SKM-1 (cell line): ENCODE data around the gene PSD2.

Experiments used
- DNase-seq: peaks from one replicate; lab custom pipeline; 2025; ENCODE audit not compliant: unreplicated experiment; lab: John Stamatoyannopoulos, UW

PSD2 gene

DNA sequence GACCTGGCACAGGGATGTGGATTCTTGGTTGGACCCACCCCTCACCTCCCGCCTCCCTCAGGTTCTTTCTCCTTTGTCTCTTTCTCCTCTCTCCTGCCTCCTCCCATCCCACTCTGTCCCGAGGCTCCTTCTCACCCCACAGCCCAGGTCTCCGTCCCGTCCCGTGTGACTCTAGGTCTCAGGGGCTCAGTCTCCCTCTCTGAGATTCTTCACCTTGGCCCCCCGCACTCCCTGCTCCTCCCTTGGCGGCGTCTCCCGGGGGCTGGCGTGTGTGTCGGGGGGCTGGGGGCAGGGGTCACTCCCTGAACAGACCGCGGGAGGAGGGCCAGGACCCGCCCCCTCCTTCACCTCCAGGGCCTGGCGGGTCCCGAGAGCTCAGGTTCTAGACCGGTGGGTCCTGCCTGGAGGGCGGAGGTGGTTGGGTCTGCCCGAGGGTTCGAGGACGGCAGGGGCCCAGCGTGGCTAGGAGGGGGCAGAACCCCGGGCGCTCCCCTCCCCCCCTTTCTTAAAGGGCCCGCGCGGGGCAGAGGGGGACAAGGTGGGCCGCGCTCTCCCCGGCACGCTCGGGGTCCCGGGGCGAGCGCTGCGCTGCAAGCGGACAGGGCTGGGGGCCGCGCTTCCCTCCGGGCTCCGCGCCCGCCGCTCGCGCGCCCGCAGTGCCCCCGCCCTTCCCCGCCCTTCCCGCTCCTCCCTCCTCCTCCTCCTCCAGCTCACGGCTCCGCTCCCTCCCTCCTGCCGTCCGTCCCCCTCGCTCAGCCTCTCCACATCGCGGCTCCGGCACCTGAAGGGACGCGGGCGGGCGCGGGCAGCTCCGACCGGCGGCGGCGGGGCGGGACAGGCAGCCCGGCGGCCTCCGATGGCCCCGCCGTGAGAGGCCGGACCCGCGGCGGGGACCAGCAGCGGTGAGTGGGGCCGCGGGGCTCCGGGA lies at the start of gene PSD2:
Gene PSD2, plus strand, starts transcription at position 735 of the 928 bp plus-strand sequence. CDS start 13,633 bp downstream, outside the sequence.
- no peak for DNase-seq

DNA sequence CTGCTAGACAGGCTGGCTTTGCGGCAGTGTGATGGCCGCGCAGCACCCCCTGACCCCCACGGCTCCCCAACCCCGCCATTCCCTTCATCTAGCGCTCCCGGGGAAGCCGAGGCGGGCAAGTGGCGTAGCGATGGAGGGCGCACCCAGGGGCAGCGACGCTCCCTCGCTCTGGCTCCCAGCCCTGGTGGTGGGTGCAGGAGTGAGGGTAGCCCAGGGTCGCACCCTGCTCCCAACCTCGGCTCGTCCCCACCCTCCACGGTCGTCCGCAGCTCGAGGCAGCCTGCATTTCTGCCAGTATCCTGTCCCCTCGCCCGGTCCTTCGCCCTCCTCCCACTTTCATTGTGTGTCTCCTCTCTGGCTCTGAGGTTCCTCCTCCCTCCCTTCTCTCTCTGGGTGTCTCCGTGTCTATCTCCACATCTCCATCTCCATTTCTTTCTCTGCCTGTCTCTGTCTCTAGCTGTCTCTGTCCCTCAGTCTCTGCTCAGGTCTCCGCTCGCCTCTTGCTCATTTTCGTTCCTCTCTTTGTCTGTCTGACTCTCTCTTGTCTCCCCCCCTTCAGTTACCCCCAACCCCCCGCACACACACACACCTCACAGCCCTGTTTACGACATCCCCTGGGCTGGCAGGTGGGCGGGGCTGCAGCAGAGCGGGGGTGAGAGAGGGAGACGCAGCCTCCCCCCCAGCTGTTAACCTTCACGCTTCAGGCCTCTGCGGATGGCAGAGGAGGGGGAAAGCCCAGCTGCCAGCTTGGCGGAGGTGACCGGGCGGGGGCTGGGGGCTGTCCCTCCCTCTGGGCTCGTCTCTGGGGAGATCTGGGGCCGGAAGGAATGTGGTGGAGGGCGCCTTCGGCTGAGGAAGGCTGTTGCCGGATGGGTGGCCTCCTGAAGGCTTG lies 48.7 kb upstream of the PSD2 start:
- DNase-seq = no peak

DNA sequence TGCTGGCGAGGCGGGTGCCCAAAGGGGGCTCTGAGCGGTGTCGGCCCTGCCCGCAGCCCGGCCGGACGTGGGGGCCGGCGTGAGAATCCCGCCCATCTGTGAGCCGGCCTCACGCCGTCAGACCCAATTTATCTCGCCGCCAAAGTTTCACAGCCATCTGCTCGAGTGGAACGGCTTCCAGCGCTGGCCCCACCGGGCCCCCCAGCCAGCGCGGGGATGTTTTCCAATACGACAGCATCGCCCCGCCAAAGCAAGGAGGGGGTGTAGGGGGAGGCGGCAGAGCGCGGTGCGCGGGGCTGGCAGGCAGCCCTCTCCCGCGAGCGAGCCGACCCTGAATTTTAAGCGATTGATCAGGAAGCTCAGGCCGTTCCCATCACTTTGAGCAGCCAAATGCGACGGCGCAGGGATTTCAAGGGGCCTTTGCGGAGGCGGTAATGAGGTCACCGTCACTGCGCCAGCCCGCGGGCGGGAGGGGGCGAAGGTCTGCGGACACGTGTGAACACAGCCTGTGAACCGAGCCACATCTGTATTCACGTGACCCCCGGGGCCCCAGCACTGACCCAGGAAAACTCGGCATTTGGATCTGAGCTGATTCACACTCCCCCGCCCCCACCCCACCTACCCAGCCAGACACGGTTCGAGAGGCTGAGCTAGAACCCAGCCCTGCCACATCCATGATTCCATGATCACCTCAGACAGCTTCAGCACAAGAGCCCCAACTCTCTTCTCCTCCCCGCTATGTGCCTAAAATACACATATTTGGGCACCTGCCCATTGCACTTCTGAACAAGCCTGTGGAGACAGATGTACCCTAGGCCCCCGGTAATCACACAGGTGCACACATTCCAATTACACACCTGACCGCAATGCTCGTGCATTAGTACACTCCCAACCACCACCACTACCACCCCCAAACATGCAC lies 47.8 kb upstream of the PSD2 start:
- DNase-seq = no peak

DNA sequence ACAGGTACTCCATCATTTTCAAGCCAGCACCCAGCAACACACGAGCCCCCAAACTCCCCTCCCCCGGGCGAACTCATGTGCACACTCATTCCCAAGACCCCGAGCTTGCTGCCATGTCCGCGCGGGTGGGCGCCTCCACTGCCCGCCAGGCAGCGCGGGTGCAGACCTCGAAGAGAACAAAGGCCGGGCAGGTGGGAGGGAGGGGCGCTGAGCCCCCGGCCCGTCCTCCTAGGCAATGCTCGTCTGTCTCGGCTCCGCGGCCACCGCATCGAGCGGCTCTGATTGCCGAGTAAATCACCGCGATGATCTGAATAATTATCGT lies 47.1 kb upstream of the PSD2 start:
- no peak for DNase-seq

DNA sequence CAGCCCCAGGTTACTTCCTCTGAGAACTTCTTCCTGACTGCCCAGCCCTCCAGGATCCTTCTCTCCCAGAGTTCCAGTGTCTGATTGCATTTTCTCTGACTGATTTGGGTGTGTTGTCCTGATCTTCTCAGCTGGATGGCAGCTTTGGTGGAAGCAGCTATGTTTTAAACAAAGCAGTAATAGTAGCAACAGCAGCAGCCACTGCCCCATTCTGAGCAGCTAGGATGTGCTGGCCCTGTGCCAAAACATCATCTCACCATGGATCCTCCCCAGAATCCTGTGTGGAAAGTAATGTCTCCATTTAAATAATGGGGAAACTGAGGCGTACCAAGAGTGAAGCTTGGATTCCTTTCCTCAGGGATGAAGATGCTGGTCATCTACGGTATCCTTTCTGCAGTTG lies 46.4 kb upstream of the PSD2 start:
- no peak for DNase-seq

DNA sequence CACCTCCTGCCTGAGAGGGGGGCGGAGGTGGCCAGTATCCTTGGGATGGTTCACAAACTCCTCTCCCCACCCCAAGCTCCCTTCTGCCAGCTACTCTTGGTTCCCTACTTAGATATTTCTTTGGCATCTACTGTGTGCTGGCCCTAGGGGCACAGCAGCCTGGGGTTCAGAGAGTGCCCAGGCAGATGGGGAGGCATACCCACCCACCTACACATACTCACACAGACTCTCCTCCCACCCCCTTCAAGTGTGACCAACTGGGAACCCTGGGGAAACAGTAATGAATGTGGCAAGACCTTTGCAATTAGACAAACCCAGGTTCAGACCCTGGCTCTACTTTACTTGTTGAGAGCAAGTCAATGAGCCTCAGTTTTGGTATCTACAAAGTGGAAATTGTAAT lies 44.4 kb upstream of the PSD2 start:
- DNase-seq = no peak

DNA sequence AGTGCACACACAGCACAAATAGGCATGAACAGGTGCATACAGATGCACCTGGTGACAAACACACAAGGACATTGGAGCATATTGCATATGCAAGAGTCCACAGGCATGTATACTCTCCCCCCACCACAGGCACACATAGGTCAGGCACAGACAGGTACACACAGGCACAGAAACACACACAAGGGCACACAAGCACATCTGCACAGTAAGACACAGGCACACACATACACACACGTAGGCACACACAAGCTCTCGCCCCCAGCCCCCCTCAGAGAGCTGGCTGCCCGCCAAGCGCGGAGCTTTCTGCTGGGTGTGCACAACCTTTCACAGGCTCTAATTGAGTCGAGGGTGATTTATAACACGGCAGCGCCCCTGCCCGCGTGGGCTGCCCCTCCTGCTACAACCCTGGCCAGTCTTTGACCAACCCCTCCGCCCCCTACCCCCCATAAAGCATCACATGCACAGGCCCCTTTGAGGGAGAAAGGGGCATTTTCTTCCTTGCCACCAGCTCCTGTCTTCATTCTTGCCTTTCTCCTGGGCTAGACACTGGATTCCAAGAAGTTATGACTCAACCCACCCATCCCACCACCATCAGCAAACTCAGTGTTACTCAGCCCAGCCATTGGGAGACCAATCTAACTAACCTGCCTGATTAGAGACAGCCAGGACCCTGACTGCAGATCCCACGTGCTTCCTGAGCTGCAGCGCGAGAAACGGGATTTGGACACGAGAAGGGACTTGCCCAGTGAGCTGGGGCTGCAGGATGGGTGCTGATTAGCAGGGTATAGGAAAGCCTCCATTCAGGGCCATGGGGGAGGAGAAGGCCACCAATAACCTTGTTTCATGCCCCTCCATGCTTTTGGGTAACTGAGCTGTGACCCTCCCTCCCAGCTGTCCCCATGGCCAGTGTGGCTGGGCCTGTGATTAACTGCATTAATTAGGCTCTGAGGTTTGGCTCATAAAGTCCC lies 42.8 kb upstream of the PSD2 start:
- DNase-seq = no peak

DNA sequence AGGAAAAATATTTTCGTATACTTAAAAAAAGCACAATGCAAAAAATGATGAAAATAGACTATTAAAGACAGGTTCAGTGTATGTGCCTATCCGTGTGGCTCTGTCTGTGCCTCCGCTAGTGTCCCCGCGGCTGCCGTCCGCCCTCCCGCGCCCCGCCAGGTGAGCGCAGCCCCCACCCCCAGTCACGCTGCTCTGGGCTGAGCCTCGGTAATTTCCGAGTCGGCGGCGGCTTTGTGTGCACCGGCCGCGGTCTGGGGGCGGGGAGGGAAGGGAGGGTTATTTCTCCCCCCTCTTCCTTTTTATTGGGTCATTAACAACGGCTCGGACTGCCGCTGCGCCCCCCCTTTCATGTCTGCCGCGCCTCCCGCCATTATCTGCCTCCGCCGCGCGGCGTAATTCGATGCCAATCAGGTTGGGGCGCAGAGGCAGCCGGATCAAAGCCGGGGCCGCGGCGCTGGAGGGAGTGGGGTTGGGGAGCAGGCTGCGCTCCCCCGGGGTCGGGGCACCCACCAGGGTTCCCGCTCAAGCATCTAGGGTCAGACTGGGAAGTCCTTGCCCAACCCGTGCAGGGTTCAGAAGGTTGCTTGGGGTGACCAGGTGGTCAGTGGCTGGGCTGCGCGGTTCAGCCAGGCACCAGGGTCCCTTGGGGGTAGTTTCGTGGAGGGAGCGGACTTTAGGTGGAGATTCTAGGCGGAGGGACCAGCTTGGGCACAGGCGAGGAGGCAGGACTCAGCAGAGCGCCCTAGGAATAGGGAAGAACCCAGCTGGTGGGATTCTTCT lies 39.5 kb upstream of the PSD2 start:
- no peak for DNase-seq

DNA sequence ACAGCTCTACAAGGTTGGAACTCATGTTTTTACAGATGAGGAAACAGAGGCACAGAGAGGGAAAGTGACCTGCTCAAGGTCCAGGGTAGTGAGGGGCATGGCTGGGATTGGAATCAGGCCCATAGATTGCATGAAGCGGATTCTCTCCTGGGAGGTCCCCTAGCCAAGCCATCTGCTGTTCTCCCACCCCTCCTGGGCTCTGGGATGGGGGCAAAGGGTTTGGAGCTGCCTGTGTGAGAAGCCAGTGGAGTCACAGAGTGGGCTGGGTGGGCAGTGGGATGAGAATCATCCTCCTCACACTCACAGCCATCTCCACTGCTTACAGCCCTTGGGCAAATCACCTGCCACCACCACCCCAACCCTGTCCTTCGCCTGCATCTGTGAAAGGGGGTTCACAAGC lies 38.6 kb upstream of the PSD2 start:
- DNase-seq = no peak

DNA sequence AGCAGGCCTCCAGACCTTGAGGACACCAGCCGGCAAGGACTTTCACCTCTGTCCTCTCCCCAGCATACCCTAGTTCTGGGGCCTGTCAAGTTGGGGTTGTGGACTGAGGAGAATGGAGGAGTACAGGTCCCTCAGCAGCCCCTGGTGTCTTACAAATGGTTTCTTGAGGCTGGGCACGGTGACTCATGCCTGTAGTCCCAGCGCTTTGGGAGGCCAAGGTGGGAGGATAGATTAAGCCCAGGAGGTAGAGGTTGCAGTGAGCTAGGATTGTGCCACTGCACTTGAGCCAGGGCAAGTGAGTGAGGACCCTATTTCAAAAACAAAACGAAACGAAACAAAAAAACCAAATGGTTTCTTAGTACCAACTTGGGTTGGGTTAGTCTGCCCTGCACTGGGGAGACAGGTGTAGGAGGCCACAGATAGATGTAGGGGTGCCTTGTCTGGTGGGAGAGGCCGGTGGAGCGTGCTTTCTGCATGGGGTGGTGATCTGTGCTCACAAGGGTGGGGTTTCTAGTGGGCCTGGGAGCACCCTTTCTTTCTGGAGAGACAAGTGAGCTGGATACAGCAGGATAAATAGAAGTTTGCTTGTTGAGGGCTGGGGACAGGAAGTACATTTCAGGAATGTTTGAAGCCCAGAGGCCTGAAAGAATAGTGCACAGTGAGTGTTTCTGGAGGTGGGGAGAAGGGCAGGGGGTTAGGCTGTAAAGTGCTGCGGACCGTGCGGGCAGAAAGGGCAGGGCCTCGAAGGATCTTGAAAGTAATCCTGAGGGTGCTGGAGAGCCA lies 37.7 kb upstream of the PSD2 start:
- DNase-seq = no peak

DNA sequence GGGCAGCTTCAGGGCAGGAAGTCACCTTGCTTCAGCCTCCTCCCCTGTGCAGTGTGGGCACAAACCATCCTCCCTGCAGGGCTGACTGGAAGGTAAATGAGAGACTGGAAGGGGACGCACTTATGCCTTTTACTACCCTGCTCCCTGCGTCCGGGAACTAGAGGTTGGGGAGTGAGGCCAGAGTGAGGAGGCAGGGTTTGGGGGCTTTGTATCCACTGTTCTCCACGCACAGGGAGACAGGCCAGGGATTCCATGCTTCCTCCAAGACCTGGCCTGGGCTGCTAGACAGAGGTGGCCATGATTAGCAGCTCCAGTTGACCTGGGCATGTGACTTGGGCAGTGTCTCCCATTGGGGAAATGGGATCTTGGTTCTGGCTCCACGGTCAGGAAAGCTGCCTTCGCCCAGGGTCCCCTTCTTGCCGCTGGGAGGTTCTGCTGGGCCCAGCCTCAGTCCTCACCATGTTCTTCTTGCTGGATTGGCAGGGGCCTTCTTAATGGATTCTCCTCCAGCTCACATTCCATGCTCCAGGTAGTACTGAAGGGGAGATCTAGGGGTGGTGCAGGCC lies 37.0 kb upstream of the PSD2 start:
- DNase-seq = no peak

DNA sequence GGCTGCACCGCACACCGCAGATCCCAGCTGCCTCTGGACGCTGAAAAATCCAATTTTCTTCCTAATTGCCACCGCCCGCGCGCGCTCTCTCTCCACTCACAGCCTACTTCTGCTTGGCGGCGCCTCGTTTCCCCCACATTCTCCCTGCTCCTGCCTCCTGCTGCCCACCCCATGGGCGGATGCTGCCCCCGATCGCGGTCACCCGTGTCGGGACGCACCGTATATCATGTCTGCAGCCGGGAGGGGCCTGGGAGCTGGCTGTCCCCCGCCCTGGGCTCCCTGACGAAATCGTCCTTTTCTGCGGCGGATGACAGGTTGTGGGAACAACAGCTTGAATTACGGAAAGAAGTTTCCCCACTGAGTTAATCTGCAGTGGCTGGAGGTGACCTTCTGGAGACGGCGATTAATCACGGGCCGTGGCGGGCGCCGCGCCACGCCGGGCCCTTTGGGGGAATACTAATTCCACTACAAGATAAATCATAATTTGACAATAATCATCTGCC lies 36.3 kb upstream of the PSD2 start:
- no peak for DNase-seq

DNA sequence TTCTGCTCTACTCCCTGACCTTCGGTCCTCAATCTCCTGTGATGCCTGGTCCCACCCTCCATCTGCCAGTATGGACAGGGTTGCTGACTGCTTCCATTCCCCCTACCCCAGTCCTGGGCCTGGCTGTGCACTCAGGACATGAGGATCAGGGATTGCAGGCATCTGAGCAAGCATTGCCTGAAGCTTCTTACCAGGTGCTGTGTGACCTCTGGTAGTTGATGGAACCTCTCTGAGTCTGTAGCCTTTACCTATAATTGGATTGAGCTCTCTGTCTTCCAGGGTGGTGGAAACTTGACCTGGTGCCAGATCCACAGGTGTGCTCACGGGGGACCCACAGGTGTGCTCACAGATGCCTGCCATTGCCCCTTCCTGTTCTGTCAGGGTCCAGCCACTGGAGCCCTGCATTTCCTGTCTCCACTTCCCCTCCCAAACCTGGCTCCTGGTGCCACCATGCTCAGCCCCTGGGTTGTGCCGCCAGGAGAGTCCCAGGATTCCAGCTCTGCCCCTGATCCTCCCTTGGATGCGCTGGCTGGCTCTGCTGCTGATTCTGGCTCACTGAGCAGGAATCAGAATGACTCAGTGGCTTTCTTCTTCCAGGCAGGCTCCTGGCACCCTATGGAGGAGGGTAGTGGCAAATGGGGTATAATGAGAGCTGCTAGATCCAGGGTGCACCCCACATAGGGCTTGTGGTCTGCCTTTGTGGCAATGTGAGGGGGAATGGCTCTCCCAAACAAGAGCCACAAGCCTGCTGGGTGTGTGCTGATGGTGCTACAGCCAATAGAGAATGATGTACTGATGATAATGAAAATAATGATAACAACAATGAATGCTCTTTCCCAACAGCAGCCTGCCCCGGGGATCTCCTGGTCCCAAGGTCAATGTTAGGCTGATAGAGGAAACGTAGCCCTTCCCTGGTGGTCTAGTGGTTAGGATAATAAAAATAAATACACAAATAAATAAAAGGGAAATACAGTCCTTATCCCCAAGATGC lies 35.2 kb upstream of the PSD2 start:
- no peak for DNase-seq

DNA sequence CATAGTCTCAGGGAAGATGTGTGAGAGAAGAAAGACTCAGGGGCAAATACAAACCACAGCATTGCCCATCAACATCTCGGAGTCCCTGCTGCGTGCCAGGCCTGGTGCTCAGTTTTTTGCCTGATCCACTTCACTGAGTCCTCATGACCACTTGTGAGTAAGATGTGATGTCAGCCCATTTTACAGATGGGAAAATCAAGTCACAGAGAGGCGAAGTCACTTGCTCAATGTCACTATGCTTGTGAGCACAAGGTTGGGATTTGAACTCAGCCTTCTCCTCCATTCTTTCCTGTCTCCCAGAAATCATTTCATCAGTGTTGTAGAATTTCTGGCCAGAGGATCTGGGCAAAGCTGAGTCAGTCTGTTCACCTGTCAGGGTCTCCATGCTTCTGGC lies 34.6 kb upstream of the PSD2 start:
- no peak for DNase-seq

DNA sequence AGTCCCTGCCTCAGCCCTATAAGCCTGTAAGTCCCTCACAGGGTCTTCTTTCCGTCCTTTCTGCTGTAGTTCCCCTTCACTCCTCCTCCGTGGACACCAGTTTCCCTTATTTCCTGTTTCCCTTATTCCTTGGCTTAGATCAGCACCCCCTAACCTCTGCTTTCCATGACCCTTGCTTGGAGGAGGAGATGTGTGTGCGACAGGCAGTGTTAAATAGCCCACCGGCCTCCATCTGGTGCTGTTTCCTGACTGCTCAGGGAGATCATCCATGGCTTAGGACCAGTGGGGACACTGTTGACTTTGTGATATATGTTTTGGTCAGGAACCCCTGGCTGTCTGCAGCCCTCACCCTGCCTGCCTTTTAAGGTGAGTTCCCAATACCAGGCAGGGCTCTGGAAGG lies 34.1 kb upstream of the PSD2 start:
- DNase-seq = no peak

DNA sequence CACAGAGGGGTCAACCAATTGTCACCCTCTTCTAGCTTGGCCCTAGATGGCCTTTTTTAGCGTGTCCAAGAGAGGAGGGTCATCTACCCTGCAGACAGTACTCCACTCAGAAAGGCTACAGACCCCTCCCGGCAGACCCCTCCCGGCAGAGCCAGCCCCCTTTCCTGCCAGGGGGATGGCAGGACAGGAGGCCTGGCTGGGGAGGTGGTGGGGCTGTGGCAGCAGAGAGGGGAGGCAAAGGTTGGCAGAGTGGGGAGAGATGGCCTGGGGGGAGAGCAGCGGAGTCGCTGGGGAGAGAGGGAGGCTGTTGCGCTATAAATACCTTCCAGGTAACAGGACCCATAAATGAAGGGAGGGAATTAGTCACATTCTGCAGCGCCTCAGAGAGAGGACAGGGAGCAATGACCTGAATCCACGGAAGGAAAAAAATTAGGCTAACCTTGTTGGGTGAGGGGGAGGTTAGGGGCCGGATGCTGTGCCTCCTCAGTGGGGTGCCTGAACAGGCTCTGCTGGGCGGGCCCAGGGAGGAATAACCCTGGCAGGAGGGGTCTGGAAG lies 32.9 kb upstream of the PSD2 start:
- DNase-seq = no peak
